ENCODE measurements around the gene BACH2. TPM values are rescaled to one million over a fixed set of nuclear protein-coding genes. Genes with fewer than 3 reads are reported as not detected.

Gene BACH2
- total RNA-seq, 2 experiments from 2014 or later, result 73.1 to 78.0 TPM

DNA sequence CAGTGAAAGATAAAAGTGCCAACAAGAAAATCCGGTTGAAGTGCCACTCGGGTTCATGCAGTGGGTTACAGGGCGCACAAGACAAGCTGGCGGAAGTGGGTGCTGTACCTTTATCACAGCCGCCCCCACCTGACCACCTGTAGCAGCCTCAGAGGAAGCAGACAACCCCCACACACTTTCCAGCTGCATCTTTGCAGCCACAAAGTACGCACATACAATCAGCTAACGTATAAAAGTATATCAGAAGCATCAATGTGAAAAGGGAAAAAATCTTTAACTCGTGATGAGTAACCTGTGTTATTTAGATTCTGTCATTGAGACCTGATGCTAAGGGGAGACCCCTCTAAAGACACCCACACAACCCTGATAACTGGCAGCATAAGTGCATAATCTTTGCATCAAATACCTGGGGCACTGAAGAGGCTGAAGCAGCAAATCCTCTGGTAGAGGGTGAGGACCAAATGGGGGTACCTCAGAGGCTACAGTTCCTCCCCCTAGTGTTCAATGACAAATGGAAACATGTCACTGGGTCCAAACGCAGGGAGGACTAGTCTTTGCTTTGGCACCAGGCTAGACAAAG lies 22.1 kb downstream of the BACH2 start:
- peak; percentile 92 for DNase-seq
- H3K27ac Mint-ChIP-seq, result peak overlapping the region; percentile 94
- H3K27me3 Mint-ChIP-seq, result no peaks in the 10 kb centered on the region
- H3K36me3 Mint-ChIP-seq, result peaks cover 69% of the 10 kb centered on the region
- H3K4me3 Mint-ChIP-seq, result peak overlapping the region; percentile 71
- H3K9me3 Mint-ChIP-seq, result peaks cover 17% of the 10 kb centered on the region
- peaks cover 89% of the 10 kb centered on the region for H3K4me1 Mint-ChIP-seq

DNA sequence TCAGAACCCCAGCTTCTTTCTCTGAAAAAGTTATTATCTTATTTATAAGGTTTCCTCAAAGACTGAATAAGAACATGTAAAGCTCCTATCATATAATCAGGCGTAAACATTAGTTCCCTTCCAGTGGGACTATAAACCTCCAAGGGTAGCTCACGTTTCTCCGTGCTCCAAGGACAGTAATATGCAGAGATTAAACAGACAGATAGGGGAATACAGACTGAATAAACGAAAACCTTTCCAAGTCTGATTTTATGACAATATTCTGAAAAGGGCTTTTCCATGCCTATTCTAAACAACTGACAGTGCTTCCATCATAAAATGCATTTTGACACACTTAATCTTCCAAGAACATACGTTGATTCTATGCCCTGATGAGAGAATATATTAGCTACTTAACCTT lies 22.8 kb downstream of the BACH2 start:
- Mint-ChIP-seq H3K36me3 (peaks cover 73% of the 10 kb centered on the region), H3K27ac (peak overlapping the region; percentile 94), H3K4me1 (peaks cover 89% of the 10 kb centered on the region)

DNA sequence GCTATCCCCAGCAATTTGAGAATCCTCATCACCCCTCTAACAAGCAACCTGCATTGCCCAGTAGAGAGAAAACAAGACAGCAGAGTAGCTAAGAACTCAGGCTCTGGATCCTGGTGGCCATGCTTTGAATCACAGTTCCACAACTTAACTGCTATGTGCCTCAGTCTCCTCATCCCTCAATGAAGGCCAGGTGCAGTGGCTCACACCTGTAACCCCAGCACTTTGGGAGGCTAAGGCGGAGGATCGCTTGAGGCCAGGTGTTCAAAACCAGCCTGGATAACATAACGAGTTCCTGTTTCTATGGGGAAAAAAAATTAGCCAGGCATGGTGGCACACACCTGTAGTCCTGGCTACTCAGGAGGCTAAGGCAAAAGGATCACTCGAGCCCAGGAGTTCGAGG lies 23.7 kb downstream of the BACH2 start:
- H3K36me3 Mint-ChIP-seq, result peaks cover 70% of the 10 kb centered on the region
- peak overlapping the region; percentile 79 for H3K4me3 Mint-ChIP-seq

More for the DNA sequence above, 22.8 kb downstream of the BACH2 start:
- H3K4me3 Mint-ChIP-seq, result peak overlapping the region; percentile 71
- H3K9me3 Mint-ChIP-seq, result peaks cover 17% of the 10 kb centered on the region
- H3K27me3 Mint-ChIP-seq, result no peaks in the 10 kb centered on the region
- DNase-seq, result no peak

DNA sequence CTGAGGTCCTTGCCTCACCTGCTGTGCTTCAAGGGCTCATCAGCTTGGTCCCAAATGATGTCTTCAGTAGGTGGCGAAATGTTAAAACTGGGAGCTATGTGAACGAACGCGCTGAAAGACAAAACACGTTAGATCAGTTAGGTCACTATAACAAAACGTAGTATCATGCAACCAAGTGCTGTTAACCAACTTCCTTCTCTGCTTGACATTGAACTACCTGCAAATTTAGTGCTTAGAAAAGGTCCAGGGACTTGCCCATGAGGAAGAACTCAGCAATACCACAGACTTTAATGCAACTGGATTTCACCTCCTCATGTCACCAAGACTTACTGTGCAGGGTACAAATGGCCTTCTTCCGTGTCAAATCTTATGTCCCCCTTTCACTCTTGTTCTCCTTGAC lies 24.8 kb downstream of the BACH2 start:
- Mint-ChIP-seq H3K27ac (peak overlapping the region; percentile 94), H3K4me1 (peaks cover 87% of the 10 kb centered on the region), H3K36me3 (peaks cover 72% of the 10 kb centered on the region), H3K4me3 (peak overlapping the region; percentile 79), H3K27me3 (no peaks in the 10 kb centered on the region), H3K9me3 (peaks cover 14% of the 10 kb centered on the region)
- no peak for DNase-seq

More for the DNA sequence above, 23.7 kb downstream of the BACH2 start:
- Mint-ChIP-seq H3K9me3 (peaks cover 17% of the 10 kb centered on the region), H3K27ac (peak overlapping the region; percentile 94), H3K27me3 (no peaks in the 10 kb centered on the region), H3K4me1 (peaks cover 87% of the 10 kb centered on the region)
- no peak for DNase-seq

DNA sequence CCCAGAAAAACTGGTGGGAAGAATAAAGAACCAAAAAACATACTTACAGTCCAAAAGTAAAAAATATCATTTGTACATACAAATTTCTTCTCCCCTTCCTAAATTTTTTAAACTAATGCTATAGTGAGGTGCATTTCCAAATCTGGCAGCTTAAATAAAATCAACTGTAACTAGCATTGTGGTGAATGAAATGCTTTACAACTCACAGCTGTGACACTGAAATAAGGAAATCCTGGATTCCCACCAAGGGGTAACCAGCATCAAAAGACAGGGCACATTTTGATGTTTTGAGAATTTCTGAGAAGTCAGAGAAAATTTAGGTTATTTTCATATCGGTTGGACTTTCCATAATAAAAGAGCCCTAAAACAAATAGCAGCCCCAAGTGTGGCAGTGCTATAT lies 27.3 kb downstream of the BACH2 start:
- H3K4me1 Mint-ChIP-seq, result peaks cover 92% of the 10 kb centered on the region
- peaks cover 14% of the 10 kb centered on the region for H3K9me3 Mint-ChIP-seq
- H3K4me3 Mint-ChIP-seq, result peak overlapping the region; percentile 68
- peak overlapping the region; percentile 95 for H3K27ac Mint-ChIP-seq
- H3K36me3 Mint-ChIP-seq, result peaks cover 81% of the 10 kb centered on the region
- DNase-seq, result no peak
- H3K27me3 Mint-ChIP-seq, result no peaks in the 10 kb centered on the region

DNA sequence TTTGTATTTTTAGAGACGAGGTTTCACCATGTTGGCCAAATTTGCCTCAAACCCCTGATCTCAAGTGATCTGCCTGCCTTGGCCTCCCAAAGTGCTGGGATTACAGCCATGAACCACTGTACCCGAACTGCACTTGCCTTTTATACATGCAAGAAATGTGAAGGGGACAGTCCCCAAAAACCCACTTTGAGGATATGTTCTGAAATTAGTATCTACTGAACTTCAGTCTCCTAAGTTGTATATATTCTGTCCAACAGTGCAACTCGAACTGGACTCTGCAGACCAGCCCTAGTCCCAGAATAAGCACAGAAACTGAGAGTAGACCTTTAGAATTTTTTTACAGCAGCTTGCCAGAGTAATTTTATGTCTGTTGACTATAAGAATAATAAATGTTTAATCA lies 28.5 kb downstream of the BACH2 start:
- no peaks in the 10 kb centered on the region for H3K27me3 Mint-ChIP-seq
- peak; percentile 42 for DNase-seq
- peak overlapping the region; percentile 66 for H3K4me3 Mint-ChIP-seq
- peaks cover 14% of the 10 kb centered on the region for H3K9me3 Mint-ChIP-seq
- peaks cover 82% of the 10 kb centered on the region for H3K36me3 Mint-ChIP-seq
- peaks cover 92% of the 10 kb centered on the region for H3K4me1 Mint-ChIP-seq
- peak overlapping the region; percentile 94 for H3K27ac Mint-ChIP-seq

DNA sequence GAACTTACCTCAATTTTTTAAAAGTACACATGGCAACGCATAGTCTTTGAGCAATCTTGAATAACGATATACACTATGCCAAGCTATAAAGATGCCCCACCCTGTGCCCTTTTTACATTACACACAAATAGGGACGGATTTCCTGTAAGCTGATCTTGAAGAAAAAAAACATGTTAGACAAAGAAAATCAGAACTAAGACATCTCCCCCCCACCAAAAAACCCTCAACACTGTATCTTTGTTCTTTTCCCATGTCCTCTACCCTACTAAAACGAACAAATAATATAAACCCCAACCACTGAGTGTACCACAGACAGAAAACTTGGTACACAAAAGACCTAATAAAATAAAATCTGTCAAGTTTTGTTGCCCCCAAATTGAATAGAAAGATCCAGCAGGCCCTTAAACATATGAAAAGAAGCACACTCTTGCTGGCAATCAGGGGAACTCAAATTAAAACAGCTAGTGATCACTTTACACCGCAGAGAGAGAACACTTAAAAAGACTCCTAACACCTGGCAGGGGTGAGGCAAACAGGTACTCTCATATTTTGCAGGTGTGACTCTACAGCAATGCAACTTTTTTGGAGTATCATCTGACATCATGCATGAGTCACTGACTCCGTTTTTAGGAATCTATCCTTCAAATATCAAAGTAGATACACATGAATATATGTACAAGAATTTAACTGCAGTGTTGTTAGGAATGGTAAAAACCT lies 29.6 kb downstream of the BACH2 start:
- DNase-seq, result no peak
- Mint-ChIP-seq H3K4me3 (peak overlapping the region; percentile 63), H3K36me3 (peaks cover 82% of the 10 kb centered on the region), H3K27me3 (no peaks in the 10 kb centered on the region), H3K9me3 (peaks cover 18% of the 10 kb centered on the region), H3K27ac (peak overlapping the region; percentile 99), H3K4me1 (peaks cover 92% of the 10 kb centered on the region)

DNA sequence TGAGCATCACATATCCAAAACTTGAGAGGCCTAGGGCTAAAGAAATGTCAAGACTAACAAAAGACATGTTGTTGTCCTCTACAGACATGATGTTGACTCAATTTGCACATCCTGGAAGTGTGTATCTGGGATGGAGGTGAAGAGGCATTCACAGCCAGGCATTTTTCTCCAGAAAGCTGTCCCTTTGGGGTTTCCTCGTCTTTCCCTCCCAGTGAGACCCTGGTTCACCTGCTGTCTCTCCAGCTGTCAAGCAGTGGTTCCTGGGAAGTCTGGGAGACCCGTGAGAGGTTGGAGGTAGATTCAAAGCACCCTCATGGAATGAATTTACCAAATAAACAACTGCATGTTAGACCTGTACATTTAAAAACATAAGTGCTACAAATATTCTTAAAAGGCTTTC lies 32.1 kb downstream of the BACH2 start:
- peak overlapping the region; percentile 99 for H3K27ac Mint-ChIP-seq
- no peak for DNase-seq
- H3K4me3 Mint-ChIP-seq, result no peak overlapping the region
- H3K4me1 Mint-ChIP-seq, result peaks cover 94% of the 10 kb centered on the region
- H3K27me3 Mint-ChIP-seq, result no peaks in the 10 kb centered on the region
- H3K9me3 Mint-ChIP-seq, result peaks cover 19% of the 10 kb centered on the region
- H3K36me3 Mint-ChIP-seq, result peaks cover 85% of the 10 kb centered on the region

DNA sequence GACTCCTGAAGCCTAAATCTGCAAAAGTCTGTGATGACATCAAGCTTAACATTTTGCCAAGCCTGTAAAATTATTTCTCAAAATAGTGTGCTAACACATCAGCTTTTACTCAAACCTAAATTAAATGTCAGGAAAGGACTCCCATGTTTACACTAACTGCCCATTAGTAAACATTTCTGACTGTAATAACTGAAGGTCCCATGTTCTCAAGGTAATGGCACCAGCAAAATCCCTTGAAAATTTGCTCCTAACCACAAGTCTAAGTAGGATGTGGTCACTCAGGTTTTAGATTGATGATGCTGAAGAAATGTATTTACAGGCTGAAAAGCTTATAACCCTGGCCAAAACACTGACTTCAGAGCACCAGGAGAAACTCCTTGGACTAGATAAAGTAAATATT lies 33.0 kb downstream of the BACH2 start:
- H3K36me3 Mint-ChIP-seq, result peaks cover 89% of the 10 kb centered on the region
- H3K9me3 Mint-ChIP-seq, result peaks cover 23% of the 10 kb centered on the region
- DNase-seq, result no peak
- peak overlapping the region; percentile 99 for H3K27ac Mint-ChIP-seq
- H3K4me3 Mint-ChIP-seq, result no peak overlapping the region
- H3K27me3 Mint-ChIP-seq, result no peaks in the 10 kb centered on the region
- H3K4me1 Mint-ChIP-seq, result peaks cover 95% of the 10 kb centered on the region

DNA sequence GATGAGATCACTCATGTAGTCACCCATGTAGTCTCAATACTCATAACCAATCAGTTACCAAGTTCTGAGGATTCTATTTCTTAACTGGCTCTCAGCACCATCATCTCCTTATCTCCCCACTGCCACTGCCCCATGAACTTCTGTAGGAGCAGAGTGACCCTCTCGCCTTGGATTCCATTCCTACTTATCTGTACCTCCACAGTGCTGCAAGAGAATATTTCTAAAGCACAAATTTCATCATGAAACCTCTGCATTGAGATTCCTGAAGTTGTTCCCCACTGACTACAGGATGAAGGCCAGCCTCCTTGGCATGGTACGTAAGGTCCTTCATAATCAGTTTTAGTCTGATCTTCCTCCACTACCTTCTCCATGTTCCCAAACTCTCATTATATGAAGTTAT lies 34.8 kb downstream of the BACH2 start:
- no peak for DNase-seq
- H3K27ac Mint-ChIP-seq, result peak overlapping the region; percentile 99

DNA sequence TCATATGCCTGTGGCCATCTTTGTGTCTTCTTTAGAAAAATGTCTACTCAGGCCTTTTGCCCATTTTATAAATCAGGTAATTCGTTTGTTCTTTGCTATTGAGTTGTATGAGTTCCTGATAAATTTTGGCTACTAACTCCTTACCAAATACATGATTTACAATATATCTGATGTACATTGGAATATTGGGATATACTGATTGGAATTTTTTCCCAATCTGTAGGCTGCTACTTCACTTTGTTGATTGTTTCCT lies 39.2 kb downstream of the BACH2 start:
- DNase-seq, result no peak
- Mint-ChIP-seq H3K27ac (peak overlapping the region; percentile 99), H3K27me3 (no peaks in the 10 kb centered on the region), H3K4me1 (peaks cover 94% of the 10 kb centered on the region), H3K36me3 (peaks cover 91% of the 10 kb centered on the region), H3K4me3 (no peak overlapping the region), H3K9me3 (peaks cover 49% of the 10 kb centered on the region)

More for the DNA sequence above, 34.8 kb downstream of the BACH2 start:
- no peaks in the 10 kb centered on the region for H3K27me3 Mint-ChIP-seq
- H3K36me3 Mint-ChIP-seq, result peaks cover 90% of the 10 kb centered on the region
- H3K9me3 Mint-ChIP-seq, result peaks cover 30% of the 10 kb centered on the region
- H3K4me1 Mint-ChIP-seq, result peaks cover 96% of the 10 kb centered on the region
- no peak overlapping the region for H3K4me3 Mint-ChIP-seq

DNA sequence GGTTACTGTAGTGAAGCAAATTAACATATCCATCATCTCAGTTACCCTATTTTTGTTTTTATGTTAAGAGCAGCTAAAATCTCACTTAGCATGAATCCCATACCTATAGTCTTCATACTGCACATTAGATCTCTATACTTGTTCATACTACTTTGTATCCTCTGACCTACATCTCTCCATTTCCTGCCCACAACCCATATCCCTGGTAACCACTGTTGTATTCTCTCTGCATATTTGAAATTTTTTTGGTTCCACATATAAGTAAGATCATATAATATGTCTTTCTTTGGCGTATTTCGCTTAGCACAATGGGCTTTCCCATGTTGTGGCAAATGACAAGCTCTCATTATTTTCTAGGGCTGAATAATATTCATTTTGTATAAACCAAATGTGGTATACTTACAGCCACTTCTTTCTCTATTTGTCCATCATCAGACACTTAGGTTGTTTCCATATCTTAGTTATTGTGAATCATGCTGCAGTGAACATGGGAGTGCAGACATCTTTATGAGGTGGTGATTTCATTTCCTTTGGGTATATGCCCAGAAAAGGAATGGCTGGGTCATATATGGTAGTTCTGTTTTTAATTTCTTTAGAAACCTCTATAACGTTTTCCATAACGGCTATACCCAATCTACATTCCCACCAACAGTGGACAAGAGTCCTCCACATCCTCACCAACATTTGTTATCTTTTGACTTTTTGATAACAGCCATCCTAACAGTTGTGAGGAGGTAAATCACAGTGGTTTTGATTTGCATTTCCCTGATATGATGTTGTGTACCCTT lies 39.8 kb downstream of the BACH2 start:
- Mint-ChIP-seq H3K4me1 (peaks cover 93% of the 10 kb centered on the region), H3K27me3 (no peaks in the 10 kb centered on the region), H3K36me3 (peaks cover 87% of the 10 kb centered on the region), H3K4me3 (peak overlapping the region; percentile 38), H3K9me3 (peaks cover 47% of the 10 kb centered on the region), H3K27ac (peak overlapping the region; percentile 99)
- DNase-seq, result no peak

DNA sequence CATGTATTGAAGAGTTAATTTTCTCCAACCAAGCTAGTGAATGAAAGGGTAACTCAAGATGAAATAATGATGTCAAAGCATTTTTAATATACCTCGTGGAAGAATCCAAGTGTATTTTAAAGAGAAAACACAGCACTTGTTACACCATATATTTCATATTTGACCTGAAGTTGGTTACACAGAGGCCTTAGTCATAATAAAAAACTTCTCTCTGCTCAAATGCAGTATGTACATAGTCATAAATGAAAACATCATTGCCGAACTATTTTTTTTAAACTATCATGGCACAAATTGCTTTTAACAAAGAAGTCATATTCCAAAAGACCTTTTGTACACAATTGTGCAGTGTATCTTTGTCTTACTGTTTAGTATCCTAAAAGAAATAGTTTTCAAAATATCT lies 43.0 kb downstream of the BACH2 start:
- DNase-seq, result no peak

DNA sequence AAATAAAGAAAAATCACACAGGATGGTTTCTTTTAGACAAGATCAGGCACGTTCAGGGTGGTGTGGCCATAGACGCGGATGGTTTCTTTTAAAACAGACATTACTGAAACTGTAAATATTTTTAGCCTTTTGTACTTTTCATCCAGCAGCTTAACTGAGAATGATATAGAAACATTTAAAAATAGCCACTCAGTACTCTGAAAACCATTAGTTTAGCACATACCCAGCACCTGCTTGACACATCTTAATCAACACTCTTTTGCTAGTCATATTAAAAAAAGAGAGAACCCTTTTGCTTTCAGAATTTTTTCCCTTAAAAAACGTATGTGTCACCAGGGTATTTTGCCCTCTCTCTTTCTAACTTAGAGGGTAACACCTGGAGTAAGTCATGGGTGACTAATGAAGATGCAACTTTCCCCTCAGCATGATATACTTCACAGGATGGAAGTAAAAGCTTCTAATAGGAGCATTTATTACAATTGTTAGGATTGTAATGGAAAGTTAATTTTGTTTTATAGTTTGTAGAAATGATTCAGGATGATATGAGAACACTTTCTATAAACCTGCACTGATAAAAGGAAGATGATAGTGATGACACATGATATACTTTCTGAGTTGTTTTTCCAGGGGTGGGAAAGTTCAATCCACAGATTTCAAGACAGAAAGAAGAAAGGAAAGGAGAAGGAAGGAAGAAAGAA lies 45.2 kb downstream of the BACH2 start:
- H3K4me3 Mint-ChIP-seq, result peak overlapping the region; percentile 54
- DNase-seq, result no peak
- H3K27ac Mint-ChIP-seq, result peak overlapping the region; percentile 90
- H3K36me3 Mint-ChIP-seq, result peaks cover 68% of the 10 kb centered on the region
- peaks cover 85% of the 10 kb centered on the region for H3K4me1 Mint-ChIP-seq
- peaks cover 24% of the 10 kb centered on the region for H3K9me3 Mint-ChIP-seq
- no peaks in the 10 kb centered on the region for H3K27me3 Mint-ChIP-seq

More for the DNA sequence above, 43.0 kb downstream of the BACH2 start:
- no peaks in the 10 kb centered on the region for H3K27me3 Mint-ChIP-seq
- H3K4me1 Mint-ChIP-seq, result peaks cover 88% of the 10 kb centered on the region
- H3K4me3 Mint-ChIP-seq, result no peak overlapping the region
- H3K36me3 Mint-ChIP-seq, result peaks cover 68% of the 10 kb centered on the region
- H3K27ac Mint-ChIP-seq, result peak overlapping the region; percentile 90
- H3K9me3 Mint-ChIP-seq, result peaks cover 29% of the 10 kb centered on the region

DNA sequence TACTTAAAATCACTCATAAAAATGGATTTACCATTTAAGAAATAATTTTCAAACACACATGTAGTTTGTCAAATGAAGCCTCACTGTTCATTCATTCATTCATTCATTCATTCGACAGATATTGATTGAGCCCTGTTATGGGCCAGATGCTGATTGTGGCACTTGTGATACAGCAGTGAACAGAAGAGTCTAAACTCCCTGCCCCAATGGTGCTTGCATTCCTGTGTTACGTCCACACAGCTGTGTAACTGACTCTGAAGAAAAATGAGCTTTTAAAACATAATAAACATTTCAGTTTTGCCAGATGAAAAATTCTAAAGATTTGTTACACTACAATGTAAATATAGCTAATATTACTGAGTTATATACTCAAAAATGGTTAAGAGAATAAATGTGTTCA lies 46.2 kb downstream of the BACH2 start:
- H3K4me3 Mint-ChIP-seq, result peak overlapping the region; percentile 74
- peak overlapping the region; percentile 90 for H3K27ac Mint-ChIP-seq
- DNase-seq, result no peak
- no peaks in the 10 kb centered on the region for H3K27me3 Mint-ChIP-seq
- H3K36me3 Mint-ChIP-seq, result peaks cover 66% of the 10 kb centered on the region
- peaks cover 14% of the 10 kb centered on the region for H3K9me3 Mint-ChIP-seq
- peaks cover 85% of the 10 kb centered on the region for H3K4me1 Mint-ChIP-seq
